Pons (tissue), 1 donor: Measurements from ENCODE around the gene KIF14.

Experiments
- DNase-seq: peaks from one replicate; pipeline ENCODE4 v3.0.0-alpha.2; 2016; ENCODE audit warnings: low spot score

KIF14 gene, protein sequence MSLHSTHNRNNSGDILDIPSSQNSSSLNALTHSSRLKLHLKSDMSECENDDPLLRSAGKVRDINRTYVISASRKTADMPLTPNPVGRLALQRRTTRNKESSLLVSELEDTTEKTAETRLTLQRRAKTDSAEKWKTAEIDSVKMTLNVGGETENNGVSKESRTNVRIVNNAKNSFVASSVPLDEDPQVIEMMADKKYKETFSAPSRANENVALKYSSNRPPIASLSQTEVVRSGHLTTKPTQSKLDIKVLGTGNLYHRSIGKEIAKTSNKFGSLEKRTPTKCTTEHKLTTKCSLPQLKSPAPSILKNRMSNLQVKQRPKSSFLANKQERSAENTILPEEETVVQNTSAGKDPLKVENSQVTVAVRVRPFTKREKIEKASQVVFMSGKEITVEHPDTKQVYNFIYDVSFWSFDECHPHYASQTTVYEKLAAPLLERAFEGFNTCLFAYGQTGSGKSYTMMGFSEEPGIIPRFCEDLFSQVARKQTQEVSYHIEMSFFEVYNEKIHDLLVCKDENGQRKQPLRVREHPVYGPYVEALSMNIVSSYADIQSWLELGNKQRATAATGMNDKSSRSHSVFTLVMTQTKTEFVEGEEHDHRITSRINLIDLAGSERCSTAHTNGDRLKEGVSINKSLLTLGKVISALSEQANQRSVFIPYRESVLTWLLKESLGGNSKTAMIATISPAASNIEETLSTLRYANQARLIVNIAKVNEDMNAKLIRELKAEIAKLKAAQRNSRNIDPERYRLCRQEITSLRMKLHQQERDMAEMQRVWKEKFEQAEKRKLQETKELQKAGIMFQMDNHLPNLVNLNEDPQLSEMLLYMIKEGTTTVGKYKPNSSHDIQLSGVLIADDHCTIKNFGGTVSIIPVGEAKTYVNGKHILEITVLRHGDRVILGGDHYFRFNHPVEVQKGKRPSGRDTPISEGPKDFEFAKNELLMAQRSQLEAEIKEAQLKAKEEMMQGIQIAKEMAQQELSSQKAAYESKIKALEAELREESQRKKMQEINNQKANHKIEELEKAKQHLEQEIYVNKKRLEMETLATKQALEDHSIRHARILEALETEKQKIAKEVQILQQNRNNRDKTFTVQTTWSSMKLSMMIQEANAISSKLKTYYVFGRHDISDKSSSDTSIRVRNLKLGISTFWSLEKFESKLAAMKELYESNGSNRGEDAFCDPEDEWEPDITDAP (N-terminal part only)

DNA sequence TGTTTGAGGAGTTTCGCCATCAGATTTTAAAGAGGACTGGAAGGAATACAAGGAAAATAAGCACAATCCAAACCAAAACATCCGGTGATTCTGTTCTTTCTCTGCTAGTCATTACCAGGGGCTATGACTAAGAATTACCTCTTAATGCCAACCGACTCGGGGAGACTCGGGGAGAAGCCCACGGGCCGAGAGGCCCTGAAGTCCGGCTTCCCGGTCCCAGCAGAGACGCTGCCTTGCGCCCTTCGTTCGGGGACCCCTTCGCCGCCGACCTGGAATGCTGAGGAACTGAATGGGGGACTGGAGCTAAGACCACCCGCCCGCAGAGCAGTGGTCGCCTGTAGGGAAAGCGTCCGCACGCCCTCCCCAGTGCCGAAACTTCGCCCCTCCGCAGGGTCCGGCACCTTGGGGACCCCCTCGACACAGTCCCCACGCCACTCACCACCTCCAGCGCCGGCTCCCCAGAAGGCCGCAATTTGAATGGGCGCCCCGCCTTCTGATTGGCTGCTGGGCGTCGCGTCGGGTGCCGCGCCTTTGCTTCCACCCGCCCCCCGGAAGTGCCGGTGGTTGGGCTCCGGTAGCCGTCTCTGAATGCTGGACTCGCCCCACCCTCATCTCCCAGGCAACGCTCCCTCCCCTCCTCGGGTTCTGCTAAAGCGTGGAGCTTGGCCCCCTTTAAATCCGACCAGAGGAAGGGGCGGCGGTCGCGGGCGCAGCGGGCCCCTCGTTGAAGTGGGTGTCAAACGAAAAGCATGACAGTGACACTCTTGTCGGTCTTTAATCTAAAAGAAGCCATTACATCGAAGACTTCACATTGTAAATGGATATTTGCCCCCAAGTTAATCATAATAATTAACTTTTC lies at the start of gene KIF14:
TSS of gene KIF14 (minus strand) at position 479 of the 859 bp plus-strand sequence. CDS start 2,028 bp downstream, outside the sequence.
- peak; percentile 83 for DNase-seq

DNA sequence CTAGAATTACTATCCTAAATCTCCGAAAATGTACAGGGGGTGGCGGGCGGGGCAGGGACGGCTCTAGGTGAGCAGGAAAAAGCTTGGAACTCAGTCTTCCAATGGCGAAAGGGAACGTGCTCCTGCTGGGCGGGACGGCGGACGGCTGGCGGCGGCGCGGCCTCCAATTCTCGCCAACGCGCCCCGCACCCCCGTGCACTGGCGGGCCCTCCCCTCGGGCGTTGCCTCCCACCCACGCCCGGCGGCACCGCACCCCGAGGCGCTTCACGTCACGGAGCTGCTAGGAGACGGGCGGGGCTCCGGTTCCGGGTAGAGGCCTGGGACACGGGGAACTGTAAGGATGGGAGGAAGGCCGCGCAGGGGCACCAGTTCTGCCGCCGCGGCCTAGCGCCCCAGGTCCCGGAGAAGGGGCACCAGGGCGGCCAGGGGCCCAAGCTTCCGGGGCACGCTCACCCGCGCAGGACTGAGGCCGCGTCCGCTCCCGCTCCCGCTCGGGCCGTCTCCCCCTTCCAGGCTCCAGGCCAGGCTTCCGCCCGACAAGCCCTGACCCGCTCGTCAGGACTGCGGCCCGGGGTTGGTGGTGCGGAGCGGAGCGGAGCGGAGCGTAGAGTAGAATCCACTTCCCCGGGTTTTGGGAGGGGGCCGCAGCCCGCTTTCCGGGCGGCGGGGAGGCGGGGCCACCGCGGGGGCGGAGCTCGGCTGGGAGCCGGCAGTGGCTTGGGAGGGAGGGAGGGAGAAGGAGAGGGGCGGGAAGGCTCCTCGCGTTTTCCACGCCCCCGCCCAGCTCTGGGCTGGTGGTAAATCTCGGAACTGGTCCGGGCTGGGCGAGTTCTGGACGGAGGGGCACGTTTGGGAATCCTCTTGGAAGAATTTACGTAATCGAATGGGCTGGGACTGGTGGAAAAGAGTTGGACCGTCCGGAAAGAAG lies 49.0 kb upstream of the KIF14 start, which contains the start of gene DDX59:
TSS of gene DDX59 (minus strand) at position 594 of the 928 bp plus-strand sequence. CDS start 3,167 bp downstream, outside the sequence.
- peak; percentile 93 for DNase-seq

DNA sequence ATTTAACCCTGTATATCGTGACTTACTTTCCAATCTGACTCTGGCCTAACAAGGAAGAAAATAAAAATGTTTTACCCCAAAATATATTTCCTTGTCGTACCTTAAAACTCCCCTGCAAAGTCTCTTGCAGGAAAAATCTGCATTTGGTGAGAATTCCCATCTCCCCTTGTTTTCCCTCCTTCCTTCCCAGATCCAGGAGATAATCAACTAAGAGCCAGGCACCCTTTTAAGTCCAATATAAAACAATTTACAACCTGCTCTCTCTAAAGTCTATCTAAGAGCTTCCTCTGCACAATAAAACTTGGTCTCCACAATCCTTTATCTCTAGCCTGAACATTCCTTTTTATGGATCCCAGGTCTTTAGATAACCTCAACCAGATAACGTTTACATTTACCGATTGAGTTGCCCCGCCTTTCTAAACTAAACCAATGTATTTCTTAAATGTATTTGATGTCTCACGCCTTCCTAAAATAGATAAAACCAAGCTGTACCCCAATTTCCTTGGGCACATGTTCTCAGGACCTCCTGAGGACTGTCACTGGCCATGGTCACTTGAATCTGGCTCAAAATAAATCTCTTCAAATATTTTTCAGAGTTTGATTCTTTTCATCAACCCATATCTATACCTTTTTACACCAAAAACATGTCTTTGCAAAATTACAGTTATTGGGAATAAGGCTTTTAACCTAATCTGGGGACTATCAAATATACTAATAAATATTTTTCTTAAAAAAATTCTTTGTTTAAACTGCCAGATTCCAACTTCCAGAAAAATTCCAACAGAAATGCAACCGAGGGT lies 48.2 kb upstream of the KIF14 start:
- DNase-seq, result peak; percentile 25

DNA sequence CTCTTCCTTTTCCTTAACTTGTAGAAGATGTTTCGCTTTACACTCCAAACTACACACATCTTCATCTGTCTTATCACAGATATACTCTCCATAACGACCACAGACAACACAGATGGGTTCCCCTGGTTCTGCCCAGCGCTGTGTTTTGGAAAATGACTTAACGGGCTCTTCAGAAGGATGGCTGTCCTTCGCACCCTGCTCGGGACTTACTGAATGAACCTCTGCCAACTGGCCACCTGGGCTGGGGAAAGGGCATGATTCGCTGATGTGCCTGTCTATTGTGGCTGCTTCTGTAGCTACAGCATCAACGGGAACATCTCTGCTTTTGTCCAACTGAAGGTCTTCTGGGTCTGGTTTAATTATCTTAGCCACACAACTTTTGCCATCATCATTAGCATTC lies 45.8 kb upstream of the KIF14 start:
- no peak for DNase-seq

DNA sequence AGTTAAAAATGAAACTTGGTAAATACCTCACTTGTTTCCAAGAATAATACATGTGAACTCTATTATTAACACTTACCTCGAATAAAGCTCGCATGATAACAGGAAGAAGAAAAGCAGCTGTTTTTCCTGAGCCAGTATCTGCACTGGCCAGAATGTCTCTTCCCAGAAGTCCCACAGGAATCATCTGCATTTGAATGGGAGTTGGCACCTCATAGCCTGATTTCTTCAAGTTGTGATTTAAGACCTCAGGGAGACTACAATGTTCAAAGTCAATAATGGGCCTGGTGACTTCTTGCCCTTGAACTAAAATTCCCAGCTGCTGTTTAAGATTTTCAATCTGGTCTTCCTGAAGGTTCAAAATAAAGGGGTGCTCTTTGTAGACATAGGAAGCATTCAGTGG lies 45.3 kb upstream of the KIF14 start:
- peak; percentile 32 for DNase-seq

DNA sequence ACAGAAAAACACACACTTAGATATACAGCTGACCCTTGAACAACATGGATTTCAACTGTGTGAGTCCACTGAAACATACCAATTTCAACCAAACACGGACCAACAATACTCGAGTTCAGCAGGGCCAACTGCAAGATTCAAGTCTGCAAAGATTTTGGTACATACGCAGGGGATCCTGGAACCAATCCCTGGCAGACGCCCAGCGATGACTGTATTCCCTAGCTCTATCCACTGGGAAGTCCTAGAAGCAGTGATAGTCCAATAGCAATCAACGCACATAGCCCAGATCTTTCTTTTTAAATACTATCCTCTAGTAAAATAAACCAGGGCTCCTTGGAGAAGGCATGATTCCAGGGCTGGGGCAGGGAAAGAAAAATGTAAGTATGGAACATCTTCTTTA lies 40.2 kb upstream of the KIF14 start:
- no peak for DNase-seq

DNA sequence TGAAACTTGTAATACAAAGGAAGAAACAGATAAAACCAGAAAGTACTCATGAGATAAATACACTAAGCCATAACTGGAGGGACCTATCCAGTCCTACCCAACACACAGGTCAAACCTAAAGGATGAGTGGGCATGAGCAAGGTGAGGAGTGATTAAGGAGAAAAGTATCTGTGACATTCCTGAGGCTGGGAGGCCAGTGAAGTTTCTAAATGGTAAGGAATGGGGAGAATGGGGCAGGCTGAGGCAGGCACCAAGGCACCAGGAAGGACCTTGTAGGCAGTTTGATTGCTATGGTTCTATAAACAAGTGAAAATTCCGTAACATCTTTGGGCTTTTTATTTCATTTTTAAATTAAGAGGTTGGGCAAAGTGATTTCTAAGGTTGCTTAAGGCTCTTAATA lies 38.7 kb upstream of the KIF14 start:
- DNase-seq, result no peak

DNA sequence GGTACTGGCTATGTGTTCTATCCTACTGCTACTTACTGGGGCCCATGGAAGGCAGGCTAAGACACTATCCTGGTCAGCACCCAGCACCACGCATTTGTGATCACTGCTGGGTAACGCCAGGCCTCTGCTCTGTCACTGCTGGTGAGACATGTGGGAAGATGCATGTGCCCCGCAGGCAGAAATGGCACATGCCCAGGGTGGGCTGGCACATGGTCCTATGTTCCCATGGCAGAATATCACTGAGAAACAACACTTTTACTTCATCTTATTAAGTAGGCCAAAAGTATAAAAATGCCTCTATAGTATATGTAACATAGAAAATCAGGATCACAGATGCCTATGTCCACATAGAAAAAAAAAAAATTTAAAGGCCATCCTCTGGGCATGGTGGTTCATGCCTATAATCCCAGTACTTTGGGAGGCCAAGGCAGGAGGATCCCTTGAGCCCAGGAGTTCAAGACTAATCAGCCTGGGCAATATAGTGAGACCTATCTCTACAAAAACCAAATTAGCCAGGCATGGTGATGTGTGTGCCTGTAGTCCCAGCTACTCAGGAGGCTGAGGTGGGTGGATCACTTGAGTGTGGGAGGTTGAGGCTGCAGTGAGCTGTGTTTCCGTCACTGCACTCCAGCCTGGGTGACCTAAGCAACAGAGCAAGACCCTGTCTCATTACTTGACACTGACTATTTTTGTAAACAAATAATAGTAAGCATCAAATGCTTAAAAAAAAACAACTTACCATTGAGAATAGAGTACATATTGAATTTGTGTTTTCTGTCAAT lies 37.7 kb upstream of the KIF14 start:
- no peak for DNase-seq

DNA sequence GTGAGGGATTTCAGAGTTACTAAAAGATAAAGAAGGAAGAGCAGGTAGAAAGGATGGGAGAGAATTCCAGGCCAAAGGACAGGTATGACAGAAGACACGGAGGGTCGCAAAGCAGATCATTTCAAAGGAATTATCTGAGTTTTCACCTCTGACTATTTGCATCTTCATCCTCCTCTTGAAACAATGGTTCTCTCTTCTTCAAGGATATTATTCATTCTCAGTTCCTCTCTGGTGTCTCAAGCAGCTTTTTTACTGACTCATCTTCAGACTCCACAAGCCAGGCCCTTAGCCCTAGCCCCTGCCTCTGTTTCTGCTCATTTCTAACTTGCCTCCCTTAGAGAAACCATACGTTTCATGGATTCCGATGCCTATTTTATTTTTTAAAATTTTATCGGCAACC lies 34.1 kb upstream of the KIF14 start:
- no peak for DNase-seq

DNA sequence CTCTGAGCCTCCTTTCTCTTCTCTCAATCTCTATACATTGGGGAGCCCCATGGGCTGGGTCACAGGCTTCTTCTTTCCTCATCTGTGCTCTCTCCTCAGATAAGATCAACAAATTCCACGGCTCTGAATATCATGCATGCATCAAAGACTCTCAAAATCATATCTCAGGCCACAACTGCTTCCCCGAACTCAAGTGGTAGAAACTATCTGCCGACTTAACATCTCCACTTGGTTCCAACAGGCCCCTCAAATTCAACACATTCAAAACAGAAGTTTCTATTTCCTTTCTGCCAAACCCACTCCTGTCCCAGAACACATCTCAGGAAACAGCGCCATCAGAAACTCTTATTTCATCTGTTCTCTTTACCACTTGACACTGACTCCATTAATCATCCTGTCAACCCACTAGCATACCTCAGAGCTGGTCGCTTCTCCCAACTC lies 32.5 kb upstream of the KIF14 start:
- DNase-seq, result no peak

DNA sequence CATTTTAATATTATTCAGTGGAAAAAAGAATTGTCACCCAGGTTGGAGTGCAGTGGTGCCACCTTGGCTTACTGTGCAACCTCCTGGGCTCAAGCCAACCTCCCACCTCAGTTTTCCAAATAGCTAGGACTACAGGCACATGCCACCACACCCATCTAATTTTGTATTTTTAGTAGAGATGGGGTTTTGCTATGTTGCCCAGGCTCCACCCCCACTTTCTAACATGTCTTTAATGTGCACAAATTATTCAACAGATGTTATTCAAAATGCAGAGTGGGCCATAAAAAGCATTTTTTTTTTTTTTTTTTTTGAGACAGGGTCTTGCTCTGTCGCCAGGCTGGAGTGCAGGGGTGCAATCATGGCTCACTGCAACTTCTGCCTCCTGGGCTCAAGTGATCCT lies 31.8 kb upstream of the KIF14 start:
- no peak for DNase-seq

DNA sequence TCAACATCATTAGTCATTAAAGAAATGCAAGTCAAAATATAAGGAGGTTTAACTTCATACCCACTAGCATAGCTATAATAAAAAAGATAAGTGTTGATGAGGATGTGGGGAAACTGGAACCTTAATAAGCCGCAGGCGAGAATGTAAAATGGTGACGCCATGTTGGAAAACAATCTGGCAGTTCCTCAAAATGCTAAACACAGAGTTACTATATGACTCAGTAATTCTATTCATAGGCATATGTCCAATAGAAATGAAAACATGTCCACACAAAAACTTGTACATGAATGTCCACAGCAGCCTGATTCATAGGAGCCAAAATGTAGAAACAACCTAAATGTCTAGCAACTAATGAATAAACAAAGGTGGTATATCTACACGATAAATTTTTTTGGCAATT lies 26.0 kb upstream of the KIF14 start:
- no peak for DNase-seq

DNA sequence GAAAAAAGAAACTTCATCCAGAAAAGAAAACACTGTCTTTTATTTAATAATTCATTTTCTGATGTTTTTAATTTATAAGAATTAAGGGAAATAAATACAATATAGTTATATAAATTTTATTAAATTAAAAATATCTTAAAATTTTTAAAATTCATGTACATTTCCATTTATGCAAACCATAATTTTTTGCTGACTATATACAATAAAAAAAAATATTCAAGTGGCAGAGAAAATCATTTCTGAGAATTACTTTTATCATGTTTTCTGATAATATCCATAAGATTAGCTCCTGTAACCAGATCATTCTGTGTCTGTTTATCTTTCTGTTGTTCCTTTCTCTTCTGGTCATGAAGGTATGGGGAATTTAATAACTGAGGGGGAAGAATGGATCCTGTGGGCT lies 23.5 kb upstream of the KIF14 start:
- DNase-seq, result no peak

DNA sequence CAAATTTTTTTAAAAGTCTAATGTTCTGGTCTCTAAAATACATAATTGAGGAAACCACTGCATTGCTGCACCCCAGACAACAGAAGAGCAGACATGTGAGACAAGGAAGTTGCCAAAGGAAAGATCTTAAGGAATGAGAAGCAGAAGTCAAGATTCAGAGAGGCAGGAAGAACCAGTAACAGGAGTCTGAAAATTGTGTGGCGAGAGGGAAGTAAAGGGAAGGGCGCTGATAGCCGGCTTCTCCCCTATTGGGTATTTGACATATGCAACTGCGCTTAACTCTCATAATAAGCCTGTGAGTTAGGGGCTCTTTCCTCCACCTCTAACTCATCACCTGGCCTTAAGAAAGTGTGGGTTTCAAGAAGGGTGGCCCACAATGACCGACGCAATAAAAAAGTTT lies 21.9 kb upstream of the KIF14 start:
- DNase-seq, result peak; percentile 60

DNA sequence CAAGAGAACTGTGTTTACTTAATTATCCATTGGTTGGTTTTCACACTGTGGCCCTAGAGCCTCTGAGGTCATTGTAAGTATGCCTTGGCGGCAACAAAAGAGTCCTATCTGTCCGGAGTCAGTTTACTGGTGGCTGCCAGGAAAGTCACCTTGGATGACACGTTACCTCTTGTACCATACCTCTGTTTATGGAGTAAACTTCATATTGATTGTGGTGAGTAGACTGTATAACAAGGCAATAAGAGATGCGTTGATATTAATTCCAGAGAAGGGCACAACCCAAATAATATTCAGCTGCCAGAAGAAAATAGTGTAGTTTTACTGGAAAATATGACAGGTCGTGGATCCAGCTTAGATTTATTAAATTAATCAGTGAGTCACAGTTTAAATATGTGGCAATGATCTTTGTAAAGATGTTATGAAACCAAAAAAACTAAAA lies 20.4 kb upstream of the KIF14 start:
- no peak for DNase-seq

DNA sequence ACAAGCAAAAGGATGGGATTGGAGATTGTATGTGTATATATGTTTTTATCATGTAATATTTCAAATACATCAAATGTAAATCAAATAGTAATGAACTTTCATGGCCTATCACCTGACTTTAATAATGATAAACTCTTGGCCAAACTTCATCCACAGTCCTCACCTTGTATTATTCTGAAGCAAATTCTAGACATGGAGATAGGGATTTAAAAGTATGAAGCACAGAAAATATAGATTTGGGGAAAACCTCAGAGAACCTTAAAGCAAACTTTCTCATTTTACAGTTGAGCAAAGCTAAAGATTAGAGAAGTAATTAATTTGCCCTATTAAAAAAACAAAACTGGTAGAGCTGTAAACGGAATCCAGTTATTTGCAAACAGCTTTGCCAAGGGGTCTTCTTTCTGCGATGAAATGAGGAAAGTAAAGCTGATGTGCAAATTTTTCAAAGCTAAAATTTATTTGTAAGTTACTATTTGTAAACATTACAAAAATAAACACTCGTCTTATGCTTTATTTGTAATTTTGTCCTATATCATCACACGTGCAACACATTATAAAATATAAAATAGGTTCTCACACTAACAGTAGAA lies 19.9 kb upstream of the KIF14 start:
- DNase-seq, result no peak

DNA sequence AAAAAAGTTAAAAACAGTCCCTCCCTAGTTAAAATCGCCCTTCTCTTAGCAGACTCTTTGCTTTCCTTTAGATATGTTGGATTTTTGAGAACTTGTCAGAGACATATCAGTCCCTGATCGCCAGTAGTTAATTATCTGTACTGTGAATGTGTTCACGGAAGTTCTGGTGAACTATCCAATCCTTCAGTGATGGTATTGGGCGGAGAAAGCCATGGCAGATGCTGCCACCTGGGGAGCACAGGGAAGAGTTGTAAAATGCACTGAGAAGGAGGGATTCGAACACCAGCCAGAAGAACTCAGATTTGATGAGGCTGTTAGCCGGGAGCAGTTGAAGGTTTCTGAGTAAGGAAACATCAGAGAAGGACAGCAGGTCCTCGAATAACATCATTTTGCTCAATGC lies 17.5 kb upstream of the KIF14 start:
- DNase-seq, result no peak

DNA sequence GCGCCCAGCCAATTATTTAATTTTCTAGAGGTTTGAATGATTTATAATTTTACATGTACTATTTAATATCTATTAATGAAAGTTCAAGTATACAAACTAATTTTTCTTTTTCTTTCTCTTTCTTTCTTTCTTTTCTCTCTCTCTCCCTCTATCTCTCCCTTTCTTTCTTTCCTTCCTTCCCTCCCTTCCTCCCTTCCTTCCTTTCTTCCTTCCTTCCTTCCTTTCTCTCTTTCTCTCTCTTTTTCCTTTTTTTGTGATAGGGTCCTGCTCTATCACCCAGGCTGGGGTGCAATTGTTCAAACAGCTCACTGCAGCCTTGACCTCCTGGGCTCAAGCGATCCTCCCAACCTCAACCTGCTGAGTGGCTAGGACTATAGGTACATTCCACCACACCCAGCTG lies 16.1 kb upstream of the KIF14 start:
- no peak for DNase-seq
